Ectodermal cell (in vitro differentiated cells): ENCODE measurements around the gene PPP2R2B.

Experiments used
- H3K27ac ChIP-seq: 2 replicates; pipeline ENCODE4 v1.7.0; 2013; ENCODE audit warnings: mild to moderate bottlenecking, low read depth, low read length; ENCODE audit not compliant: insufficient read depth, poor library complexity, severe bottlenecking
- H3K27me3 ChIP-seq: 2 replicates; pipeline ENCODE4 v1.7.0; 2013; ENCODE audit warnings: mild to moderate bottlenecking, low read length; ENCODE audit not compliant: insufficient read depth, control insufficient read depth, poor library complexity, severe bottlenecking
- H3K36me3 ChIP-seq: one replicate; pipeline ENCODE4 v1.7.0; 2013; ENCODE audit warnings: low read length; ENCODE audit not compliant: control insufficient read depth, insufficient read depth
- H3K4me1 ChIP-seq: one replicate; pipeline ENCODE4 v1.7.0; 2013; ENCODE audit warnings: low read length; ENCODE audit not compliant: control insufficient read depth, insufficient read depth
- H3K4me3 ChIP-seq: 2 replicates; pipeline ENCODE4 v1.7.0; 2013; ENCODE audit warnings: low read depth, low read length, control low read depth; ENCODE audit not compliant: insufficient read depth
- H3K9me3 ChIP-seq: 2 replicates; pipeline ENCODE4 v1.7.0; 2013; ENCODE audit warnings: mild to moderate bottlenecking, low read length, moderate library complexity; ENCODE audit not compliant: control insufficient read depth
- WGBS, 2 experiments: methylation state at CpG; one replicate each; pipeline ENCODE4 v1.1.7; 2013; ENCODE audit warnings: missing lambda C conversion rate in 2 of 2; 5-methylcytosine and 5-hydroxymethylcytosine counted together

PPP2R2B gene

DNA sequence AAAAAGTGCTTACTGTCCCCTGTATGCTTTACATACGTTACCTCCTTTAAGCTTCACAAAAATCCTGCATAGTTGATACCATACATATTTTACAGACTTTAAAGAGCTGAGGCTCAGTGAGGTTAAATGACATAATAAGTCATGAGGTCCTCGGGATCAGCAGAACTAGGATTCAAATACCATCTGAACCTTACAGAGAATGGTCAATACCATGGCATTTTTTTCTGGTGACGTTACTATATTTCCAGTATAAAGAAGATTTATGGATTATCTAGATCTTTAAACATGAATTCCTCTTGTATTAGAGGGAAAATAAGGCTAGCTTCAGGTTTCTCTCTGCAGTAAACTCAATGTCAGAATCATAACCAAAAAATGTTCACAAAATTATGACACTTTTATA lies 208.9 kb downstream of the PPP2R2B start:
- Histone ChIP-seq H3K4me1 (peaks cover 5% of the 10 kb centered on the region), H3K27ac (no peak overlapping the region), H3K9me3 (no peaks in the 10 kb centered on the region), H3K27me3 (no peaks in the 10 kb centered on the region), H3K4me3 (no peak overlapping the region), H3K36me3 (no peaks in the 10 kb centered on the region)
- WGBS, 2 experiments = 92 to 93% methylated on average over 2 of the region's 3 CpGs

DNA sequence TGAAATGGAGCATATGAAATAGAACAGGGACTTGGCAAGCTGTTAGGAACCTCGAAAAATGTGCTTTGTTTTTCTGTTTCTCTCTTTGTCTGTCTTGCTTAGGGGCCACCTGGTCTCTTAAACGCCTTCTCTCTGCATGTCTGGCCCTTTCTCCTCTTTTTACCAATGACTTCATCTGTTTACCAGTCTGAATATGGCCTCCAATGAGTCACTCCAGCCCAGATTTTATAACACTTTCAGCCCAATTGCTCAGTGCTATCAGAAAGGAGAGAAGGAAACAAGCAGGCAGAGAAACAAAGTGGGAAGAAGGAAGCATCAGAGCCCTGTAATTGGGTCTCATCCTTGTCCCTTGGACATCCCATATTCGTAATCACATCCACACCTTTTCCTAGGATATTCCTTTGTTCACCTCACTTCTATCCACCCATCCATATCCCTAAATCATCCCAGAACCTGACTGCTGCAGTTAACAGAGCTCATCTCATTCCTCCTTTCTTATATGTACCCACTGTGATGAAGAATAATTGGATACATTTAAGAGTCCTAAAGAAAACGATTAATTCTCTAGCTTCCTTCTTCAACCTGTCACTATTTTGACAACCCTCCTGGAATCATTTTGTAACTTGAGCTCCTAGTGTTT lies 210.8 kb downstream of the PPP2R2B start:
- Histone ChIP-seq H3K9me3 (no peaks in the 10 kb centered on the region), H3K4me3 (no peak overlapping the region), H3K4me1 (peaks cover 5% of the 10 kb centered on the region), H3K36me3 (no peaks in the 10 kb centered on the region), H3K27ac (no peak overlapping the region), H3K27me3 (no peaks in the 10 kb centered on the region)
- WGBS, 2 experiments = 84 to 89% methylated on average over 3 to 4 of the region's 4 CpGs

DNA sequence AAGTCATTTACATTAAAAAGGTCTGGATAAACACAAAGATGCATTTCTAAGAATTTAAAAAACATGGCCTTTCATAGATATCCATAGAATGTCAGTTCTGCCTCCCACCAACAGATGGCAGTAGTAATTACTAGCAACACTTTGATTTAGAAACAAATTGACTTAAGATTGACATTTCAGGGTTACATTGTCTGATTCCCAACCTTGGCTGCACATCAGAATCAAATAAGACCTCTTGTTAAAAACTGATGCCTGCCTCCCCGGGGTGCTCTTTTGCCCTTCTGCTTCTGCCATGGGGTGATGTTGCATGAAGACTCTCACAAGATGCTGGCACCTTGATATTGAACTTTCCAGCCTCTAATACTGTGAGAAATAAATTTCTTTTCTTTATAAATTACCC lies 216.3 kb downstream of the PPP2R2B start:
- H3K27ac ChIP-seq = no peak overlapping the region
- H3K27me3 ChIP-seq = no peaks in the 10 kb centered on the region
- no peak overlapping the region for H3K4me3 ChIP-seq
- H3K36me3 ChIP-seq = no peaks in the 10 kb centered on the region
- no peaks in the 10 kb centered on the region for H3K9me3 ChIP-seq
- H3K4me1 ChIP-seq = peaks cover 4% of the 10 kb centered on the region
- WGBS, 2 experiments = 82 to 83% methylated on average over 1 of the region's 1 CpG

DNA sequence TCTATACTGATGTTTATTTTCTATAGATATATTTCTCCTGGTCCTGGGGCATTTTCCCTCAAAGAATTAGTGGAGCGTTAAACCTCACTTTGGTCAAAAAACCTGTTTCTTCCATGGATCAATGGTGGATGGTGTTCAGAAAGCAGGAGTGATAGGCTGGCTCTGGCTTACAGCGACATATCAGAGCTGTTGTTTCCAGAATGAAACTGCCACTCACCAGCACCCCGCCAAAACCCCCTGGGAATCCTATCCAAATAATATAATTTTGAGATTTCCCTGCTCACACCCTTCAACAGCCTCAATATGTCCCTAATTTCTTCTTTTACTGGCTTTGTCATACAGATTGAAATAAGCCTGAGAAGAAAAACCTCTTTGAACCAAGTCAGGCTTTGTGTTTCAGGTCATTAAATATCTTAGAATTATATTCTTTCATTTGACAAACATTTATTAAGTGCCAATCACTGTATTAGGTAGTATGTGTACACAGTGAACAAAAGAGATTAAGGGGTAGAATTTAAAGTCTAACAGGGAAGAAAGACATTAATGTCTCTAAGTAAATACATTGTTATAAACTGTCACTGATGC lies 218.1 kb downstream of the PPP2R2B start:
- no peak overlapping the region for H3K27ac ChIP-seq
- H3K4me1 ChIP-seq = peaks cover 4% of the 10 kb centered on the region
- no peaks in the 10 kb centered on the region for H3K9me3 ChIP-seq
- no peaks in the 10 kb centered on the region for H3K27me3 ChIP-seq
- no peaks in the 10 kb centered on the region for H3K36me3 ChIP-seq
- 82 to 93% methylated on average over 3 of the region's 3 CpGs for WGBS, 2 experiments
- H3K4me3 ChIP-seq = no peak overlapping the region

GRCh38 chr5:146659961-146660360 lies 218.6 kb downstream of the PPP2R2B start:
- H3K4me3 ChIP-seq = no peak overlapping the region
- peaks cover 4% of the 10 kb centered on the region for H3K4me1 ChIP-seq
- no peak overlapping the region for H3K27ac ChIP-seq
- WGBS, 2 experiments = 88 to 91% methylated on average over 2 to 3 of the region's 3 CpGs
- no peaks in the 10 kb centered on the region for H3K9me3 ChIP-seq
- H3K27me3 ChIP-seq = no peaks in the 10 kb centered on the region
- H3K36me3 ChIP-seq = no peaks in the 10 kb centered on the region

DNA sequence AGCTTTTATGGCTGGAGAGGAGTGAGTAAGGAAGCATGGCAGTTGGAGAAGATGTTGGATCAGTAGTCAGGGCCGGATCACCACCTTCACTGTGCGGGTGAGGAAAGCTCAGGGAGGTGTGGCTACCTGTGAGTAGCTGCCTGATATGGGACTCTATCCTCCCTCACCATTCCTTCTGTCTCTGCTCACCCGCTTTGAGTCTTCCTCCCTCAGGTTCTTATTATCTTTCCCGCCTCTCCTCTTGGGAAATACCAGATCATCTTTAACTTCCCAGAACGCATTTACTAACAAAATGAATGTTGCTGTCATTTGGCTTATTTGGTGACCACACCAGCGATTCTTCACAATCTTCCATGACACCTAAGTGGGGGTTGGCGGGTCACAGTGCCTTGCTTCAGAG lies 221.9 kb downstream of the PPP2R2B start:
- H3K36me3 ChIP-seq = no peaks in the 10 kb centered on the region
- peaks cover 4% of the 10 kb centered on the region for H3K4me1 ChIP-seq
- H3K27me3 ChIP-seq = no peaks in the 10 kb centered on the region
- no peak overlapping the region for H3K27ac ChIP-seq
- WGBS, 2 experiments = 92 to 94% methylated on average over 7 of the region's 7 CpGs
- no peaks in the 10 kb centered on the region for H3K9me3 ChIP-seq
- no peak overlapping the region for H3K4me3 ChIP-seq

- H3K4me1 ChIP-seq = no peaks in the 10 kb centered on the region
- H3K4me3 ChIP-seq = no peak overlapping the region
- WGBS, 2 experiments = 92 to 94% methylated on average over 7 of the region's 7 CpGs
- H3K9me3 ChIP-seq = no peaks in the 10 kb centered on the region
- H3K27ac ChIP-seq = no peak overlapping the region
- H3K27me3 ChIP-seq = no peaks in the 10 kb centered on the region
- no peaks in the 10 kb centered on the region for H3K36me3 ChIP-seq
Observed at GRCh38 chr5:146653560-146653959, 225.0 kb downstream of the PPP2R2B start.

DNA sequence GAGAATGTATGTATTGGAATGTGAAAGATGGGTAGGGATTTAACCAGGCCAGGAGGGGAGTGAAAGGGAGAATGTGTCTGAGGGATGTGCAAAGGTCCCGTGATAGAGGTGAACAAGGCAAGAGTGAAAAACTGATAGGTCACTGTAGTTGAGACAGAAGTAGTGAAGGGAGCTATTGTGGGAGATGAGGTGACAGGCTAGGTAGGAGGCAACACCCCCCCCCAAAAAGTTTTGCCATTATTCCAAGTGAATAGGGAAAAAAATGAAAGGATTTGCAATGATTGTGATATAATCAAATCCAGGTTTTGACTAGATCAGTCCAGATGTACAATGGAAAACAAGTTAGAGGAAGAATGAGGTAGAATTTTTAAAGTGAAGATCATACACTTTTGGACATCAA lies 226.0 kb downstream of the PPP2R2B start:
- no peaks in the 10 kb centered on the region for H3K4me1 ChIP-seq
- H3K36me3 ChIP-seq = no peaks in the 10 kb centered on the region
- no peak overlapping the region for H3K27ac ChIP-seq
- no peaks in the 10 kb centered on the region for H3K9me3 ChIP-seq
- no peak overlapping the region for H3K4me3 ChIP-seq
- no peaks in the 10 kb centered on the region for H3K27me3 ChIP-seq
- 94 to 95% methylated on average over 1 of the region's 1 CpG for WGBS, 2 experiments

- no peaks in the 10 kb centered on the region for H3K36me3 ChIP-seq
- no peaks in the 10 kb centered on the region for H3K27me3 ChIP-seq
- H3K4me3 ChIP-seq = no peak overlapping the region
- H3K4me1 ChIP-seq = no peaks in the 10 kb centered on the region
- WGBS, 2 experiments = 69 to 85% methylated on average over 3 of the region's 3 CpGs
- no peak overlapping the region for H3K27ac ChIP-seq
- no peaks in the 10 kb centered on the region for H3K9me3 ChIP-seq
Observed at GRCh38 chr5:146647656-146648199, 230.8 kb downstream of the PPP2R2B start.

- no peaks in the 10 kb centered on the region for H3K36me3 ChIP-seq
- H3K4me3 ChIP-seq = no peak overlapping the region
- peaks cover 8% of the 10 kb centered on the region for H3K4me1 ChIP-seq
- no peaks in the 10 kb centered on the region for H3K9me3 ChIP-seq
- H3K27me3 ChIP-seq = no peaks in the 10 kb centered on the region
- no peak overlapping the region for H3K27ac ChIP-seq
- WGBS, 2 experiments = 78 to 90% methylated on average over 1 of the region's 1 CpG
Observed at GRCh38 chr5:146646441-146646840, 232.1 kb downstream of the PPP2R2B start.
